Measurements from ENCODE around the gene PPP2R2D.
A peak's percentile ranks its signal among the peaks of the same experiment; 100 is the strongest.

DNA sequence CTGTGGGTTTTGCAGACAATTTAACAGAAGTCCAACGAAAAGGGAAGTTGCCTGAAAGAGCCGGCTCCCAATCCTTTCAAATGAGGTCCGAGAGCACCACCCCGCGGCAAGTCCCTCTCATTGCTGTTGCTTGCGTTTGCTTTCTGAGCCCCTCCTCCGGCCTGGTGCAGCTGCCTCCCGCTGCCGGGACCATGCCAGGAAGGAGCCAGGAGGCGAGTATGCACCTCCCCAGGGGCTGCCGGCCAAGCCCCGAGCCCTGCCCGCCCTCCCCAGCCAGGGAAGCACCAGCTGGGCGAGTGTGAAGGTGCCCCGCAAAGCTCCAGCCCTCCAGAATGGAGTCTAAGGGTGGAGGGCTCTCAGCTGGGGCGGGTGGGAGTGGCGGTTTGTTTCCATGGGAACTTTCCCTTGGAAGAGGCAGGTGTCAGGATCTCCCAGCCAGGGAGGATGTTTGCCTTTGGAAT is 25.8 kb upstream of the PPP2R2D start:
- TF ChIP-seq CTCF (IDR thresholded peaks at IDR 0.05) (peak; percentile 92), POLR2AphosphoS5 (IDR thresholded peaks at IDR 0.05; ENCODE audit: low read depth, low read length) (no peak), TCF7L2 (IDR thresholded peaks at IDR 0.05; ENCODE audit: low read depth, low read length) (no peak), SIN3A (IDR thresholded peaks at IDR 0.05; ENCODE audit: borderline replicate concordance, insufficient read depth, low read depth, low read length) (no peak)
- TF ChIP-seq, protein P1, sequence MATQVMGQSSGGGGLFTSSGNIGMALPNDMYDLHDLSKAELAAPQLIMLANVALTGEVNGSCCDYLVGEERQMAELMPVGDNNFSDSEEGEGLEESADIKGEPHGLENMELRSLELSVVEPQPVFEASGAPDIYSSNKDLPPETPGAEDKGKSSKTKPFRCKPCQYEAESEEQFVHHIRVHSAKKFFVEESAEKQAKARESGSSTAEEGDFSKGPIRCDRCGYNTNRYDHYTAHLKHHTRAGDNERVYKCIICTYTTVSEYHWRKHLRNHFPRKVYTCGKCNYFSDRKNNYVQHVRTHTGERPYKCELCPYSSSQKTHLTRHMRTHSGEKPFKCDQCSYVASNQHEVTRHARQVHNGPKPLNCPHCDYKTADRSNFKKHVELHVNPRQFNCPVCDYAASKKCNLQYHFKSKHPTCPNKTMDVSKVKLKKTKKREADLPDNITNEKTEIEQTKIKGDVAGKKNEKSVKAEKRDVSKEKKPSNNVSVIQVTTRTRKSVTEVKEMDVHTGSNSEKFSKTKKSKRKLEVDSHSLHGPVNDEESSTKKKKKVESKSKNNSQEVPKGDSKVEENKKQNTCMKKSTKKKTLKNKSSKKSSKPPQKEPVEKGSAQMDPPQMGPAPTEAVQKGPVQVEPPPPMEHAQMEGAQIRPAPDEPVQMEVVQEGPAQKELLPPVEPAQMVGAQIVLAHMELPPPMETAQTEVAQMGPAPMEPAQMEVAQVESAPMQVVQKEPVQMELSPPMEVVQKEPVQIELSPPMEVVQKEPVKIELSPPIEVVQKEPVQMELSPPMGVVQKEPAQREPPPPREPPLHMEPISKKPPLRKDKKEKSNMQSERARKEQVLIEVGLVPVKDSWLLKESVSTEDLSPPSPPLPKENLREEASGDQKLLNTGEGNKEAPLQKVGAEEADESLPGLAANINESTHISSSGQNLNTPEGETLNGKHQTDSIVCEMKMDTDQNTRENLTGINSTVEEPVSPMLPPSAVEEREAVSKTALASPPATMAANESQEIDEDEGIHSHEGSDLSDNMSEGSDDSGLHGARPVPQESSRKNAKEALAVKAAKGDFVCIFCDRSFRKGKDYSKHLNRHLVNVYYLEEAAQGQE (IDR thresholded peaks at IDR 0.05; ENCODE audit: insufficient read depth in 1 of 2, low read depth in 2 of 2, low read length in 1 of 2), result no peak
